HG02970 (cell line): ENCODE results near the gene DMRTA2.

ENCODE experiments used
- ATAC-seq: cut with Tn5 transposase; IDR thresholded peaks from one replicate; pipeline ENCODE4 v1.9.1; 2021; ENCODE audit warnings: mild to moderate bottlenecking, moderate library complexity, moderate number of reproducible peaks; ENCODE audit not compliant: unreplicated experiment, low FRiP score

The DMRTA2 gene

GRCh38 chr1:50422946-50423669, at the start of gene DMRTA2:
DMRTA2 (minus strand) TSS chr1:50423443; CDS start chr1:50421536, 1,907 bp downstream.
- no peak for ATAC-seq

GRCh38 chr1:50471967-50472366, 48.7 kb upstream of the DMRTA2 start:
- ATAC-seq, result no peak

GRCh38 chr1:50462964-50463363, 39.7 kb upstream of the DMRTA2 start:
- no peak for ATAC-seq

GRCh38 chr1:50458507-50458906, 35.3 kb upstream of the DMRTA2 start:
- no peak for ATAC-seq

GRCh38 chr1:50454911-50455310, 31.7 kb upstream of the DMRTA2 start:
- no peak for ATAC-seq

- no peak for ATAC-seq
Measured at GRCh38 chr1:50453266-50453665, 30.0 kb upstream of the DMRTA2 start.

- no peak for ATAC-seq
Measured at GRCh38 chr1:50452700-50453099, 29.5 kb upstream of the DMRTA2 start.

GRCh38 chr1:50450861-50451653, 27.8 kb upstream of the DMRTA2 start:
- no peak for ATAC-seq

- no peak for ATAC-seq
Measured at GRCh38 chr1:50447961-50448360, 24.7 kb upstream of the DMRTA2 start.

GRCh38 chr1:50441183-50441582, 17.9 kb upstream of the DMRTA2 start:
- no peak for ATAC-seq

GRCh38 chr1:50438945-50439344, 15.7 kb upstream of the DMRTA2 start:
- ATAC-seq, result no peak

- ATAC-seq, result no peak
Measured at GRCh38 chr1:50436489-50436888, 13.2 kb upstream of the DMRTA2 start.

GRCh38 chr1:50430010-50430405, 6.8 kb upstream of the DMRTA2 start:
- ATAC-seq, result no peak

GRCh38 chr1:50427818-50428779, 4.9 kb upstream of the DMRTA2 start:
- ATAC-seq, result no peak

GRCh38 chr1:50427086-50427817, 4.0 kb upstream of the DMRTA2 start:
- no peak for ATAC-seq

- no peak for ATAC-seq
Measured at GRCh38 chr1:50426702-50427085, 3.5 kb upstream of the DMRTA2 start.

- no peak for ATAC-seq
Measured at GRCh38 chr1:50426108-50426700, 3.0 kb upstream of the DMRTA2 start.

GRCh38 chr1:50425376-50426107, 2.3 kb upstream of the DMRTA2 start:
- ATAC-seq, result no peak

GRCh38 chr1:50424884-50425375, 1.7 kb upstream of the DMRTA2 start:
- no peak for ATAC-seq
